Epithelial cell of esophagus (primary cell): Measurements from ENCODE around the gene EED.

ENCODE experiments used
- DNase-seq: peaks from one replicate; pipeline ENCODE4 v3.0.0; 2010; ENCODE audit warnings: low read depth
- H3K4me3 ChIP-seq: 2 replicates; pipeline ENCODE4 v1.5.1; 2011; ENCODE audit warnings: mild to moderate bottlenecking, low read length, control low read depth
- TF ChIP-seq, protein P1 (sequence below): IDR thresholded peaks from 2 replicates; pipeline ENCODE4 v1.5.1; 2011; ENCODE audit warnings: low read depth, mild to moderate bottlenecking, low read length, control low read depth, inconsistent platforms; ENCODE audit not compliant: insufficient read depth; ENCODE audit errors: missing control alignments

The EED gene

GRCh38 chr11:86230179-86230804 lies 14.3 kb upstream of the EED start:
- DNase-seq = peak; percentile 41
- TF ChIP-seq, protein P1, sequence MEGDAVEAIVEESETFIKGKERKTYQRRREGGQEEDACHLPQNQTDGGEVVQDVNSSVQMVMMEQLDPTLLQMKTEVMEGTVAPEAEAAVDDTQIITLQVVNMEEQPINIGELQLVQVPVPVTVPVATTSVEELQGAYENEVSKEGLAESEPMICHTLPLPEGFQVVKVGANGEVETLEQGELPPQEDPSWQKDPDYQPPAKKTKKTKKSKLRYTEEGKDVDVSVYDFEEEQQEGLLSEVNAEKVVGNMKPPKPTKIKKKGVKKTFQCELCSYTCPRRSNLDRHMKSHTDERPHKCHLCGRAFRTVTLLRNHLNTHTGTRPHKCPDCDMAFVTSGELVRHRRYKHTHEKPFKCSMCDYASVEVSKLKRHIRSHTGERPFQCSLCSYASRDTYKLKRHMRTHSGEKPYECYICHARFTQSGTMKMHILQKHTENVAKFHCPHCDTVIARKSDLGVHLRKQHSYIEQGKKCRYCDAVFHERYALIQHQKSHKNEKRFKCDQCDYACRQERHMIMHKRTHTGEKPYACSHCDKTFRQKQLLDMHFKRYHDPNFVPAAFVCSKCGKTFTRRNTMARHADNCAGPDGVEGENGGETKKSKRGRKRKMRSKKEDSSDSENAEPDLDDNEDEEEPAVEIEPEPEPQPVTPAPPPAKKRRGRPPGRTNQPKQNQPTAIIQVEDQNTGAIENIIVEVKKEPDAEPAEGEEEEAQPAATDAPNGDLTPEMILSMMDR = no peak
- no peak overlapping the region for H3K4me3 ChIP-seq

DNA sequence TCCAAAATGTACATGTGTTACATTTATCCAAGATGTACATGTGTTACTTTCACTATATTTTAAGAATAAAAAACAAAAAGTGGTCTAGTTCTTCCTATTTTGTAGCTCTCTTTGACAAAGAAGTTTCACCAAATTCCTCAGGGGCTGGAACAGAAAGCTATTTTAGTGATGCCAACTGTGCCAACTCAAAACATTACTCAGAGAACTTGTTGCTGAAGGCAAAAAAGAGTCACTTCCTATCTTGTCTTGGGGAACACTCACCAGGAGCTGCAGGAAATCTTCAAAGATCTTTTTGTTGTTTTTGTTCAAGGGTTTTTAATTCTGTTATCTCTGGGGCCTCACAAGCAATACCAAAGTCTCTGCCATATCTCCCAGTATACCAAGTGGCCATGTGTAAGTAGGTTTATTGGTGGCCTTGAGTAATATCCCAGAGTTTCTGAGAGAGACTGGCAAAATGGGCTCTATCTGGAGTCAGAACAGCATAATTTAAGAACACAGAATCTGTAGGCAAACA lies 13.6 kb upstream of the EED start:
- DNase-seq = peak; percentile 56
- no peak overlapping the region for H3K4me3 ChIP-seq
- TF ChIP-seq, protein P1 = no peak

GRCh38 chr11:86232556-86232955 lies 12.0 kb upstream of the EED start:
- TF ChIP-seq, protein P1 = no peak
- DNase-seq = no peak
- H3K4me3 ChIP-seq = no peak overlapping the region

GRCh38 chr11:86234831-86235461 lies 9.6 kb upstream of the EED start:
- DNase-seq = no peak
- TF ChIP-seq, protein P1 = no peak
- no peak overlapping the region for H3K4me3 ChIP-seq

GRCh38 chr11:86237267-86237804 lies 7.2 kb upstream of the EED start:
- no peak for DNase-seq
- TF ChIP-seq, protein P1 = no peak
- H3K4me3 ChIP-seq = no peak overlapping the region

GRCh38 chr11:86240164-86240563 lies 4.4 kb upstream of the EED start:
- TF ChIP-seq, protein P1 = no peak
- H3K4me3 ChIP-seq = no peak overlapping the region
- DNase-seq = no peak

DNA sequence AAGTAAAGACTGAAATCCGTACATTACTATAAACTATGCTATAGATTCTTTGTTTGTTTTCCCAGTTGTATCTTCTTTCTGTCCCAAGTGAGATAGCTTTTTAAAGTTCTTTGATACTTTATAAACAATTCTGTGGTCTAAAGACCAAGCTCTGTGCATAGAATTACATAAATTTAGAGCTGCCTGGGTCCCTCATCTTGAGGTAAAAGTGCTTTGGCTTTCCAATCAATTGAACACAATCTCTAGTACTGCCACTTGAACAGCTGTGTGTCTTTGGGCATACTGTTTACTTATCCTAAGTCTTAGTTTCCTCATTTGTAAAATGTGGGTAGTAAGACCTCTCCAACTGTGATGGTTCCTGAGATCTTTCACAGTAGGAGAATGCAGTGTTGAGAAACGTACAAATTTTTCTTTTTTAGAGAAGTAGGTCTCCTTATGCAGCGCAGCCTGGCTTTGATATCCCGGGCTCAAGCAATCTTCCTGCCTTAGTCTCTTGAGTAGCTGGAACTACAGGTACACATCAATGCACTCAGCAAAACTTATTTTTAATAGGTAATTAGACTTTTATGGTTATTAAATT lies 2.5 kb upstream of the EED start:
- H3K4me3 ChIP-seq = no peak overlapping the region
- no peak for DNase-seq
- TF ChIP-seq, protein P1 = no peak
